PC-9 (cell line): ENCODE data around the gene TIAM2. TPM values are rescaled to one million over a fixed set of nuclear protein-coding genes. Genes with fewer than 3 reads are reported as not detected.

Experiments used
- BruUV-seq: library from RNA; stranded (reverse); fragments of 400-500 nt; replicated peaks from 2 replicates; lab custom pipeline; 2021; lab: Mats Ljungman, UMichigan
- CTCF ChIA-PET: fragments of 300-600 bp; sonication (Branson Sonifier 250); formaldehyde crosslinking; loops from one replicate; lab custom pipeline; 2022; ENCODE audit warnings: antibody characterized with exemption; lab: Charles Lee
- POLR2A ChIA-PET: fragments of 300-600 bp; sonication (Branson Sonifier 250); formaldehyde crosslinking; loops from one replicate; lab custom pipeline; 2022; ENCODE audit warnings: antibody characterized with exemption; ENCODE audit not compliant: unreplicated experiment; lab: Charles Lee
- DNase-seq, 2 experiments: peaks; one replicate each; pipeline versions ENCODE4 v3.0.0 to v3.0.0-alpha.2; 2015 to 2022; ENCODE audit warnings: mixed read lengths in 1 of 2
- H2AFZ ChIP-seq: fragments of 200-600 bp; sonication (generic); 2 replicates; pipeline ENCODE4 v1.8.1; 2017; ENCODE audit warnings: antibody characterized with exemption
- H3F3A ChIP-seq: fragments of 200-600 bp; sonication (generic); 2 replicates; pipeline ENCODE4 v1.8.1; 2017; ENCODE audit warnings: antibody characterized with exemption, mild to moderate bottlenecking, low read depth; ENCODE audit not compliant: insufficient read depth
- H3K27ac ChIP-seq: fragments of 200-600 bp; sonication (generic); 2 replicates; pipeline ENCODE4 v1.6.1; 2016; ENCODE audit warnings: mixed run types
- H3K27me3 ChIP-seq: fragments of 200-600 bp; sonication (generic); 2 replicates; pipeline ENCODE4 v1.6.1; 2016; ENCODE audit warnings: low read depth, mixed run types; ENCODE audit not compliant: insufficient read depth
- H3K36me3 ChIP-seq: fragments of 200-600 bp; sonication (generic); 2 replicates; pipeline ENCODE4 v1.6.1; 2016; ENCODE audit warnings: low read depth, mixed run types
- H3K4me1 ChIP-seq: fragments of 200-600 bp; sonication (generic); replicated peaks from 2 replicates; pipeline ENCODE4 v1.6.1; 2016; ENCODE audit warnings: mixed run types; ENCODE audit not compliant: insufficient read depth
- H3K4me2 ChIP-seq: fragments of 200-600 bp; sonication (generic); 2 replicates; pipeline ENCODE4 v1.6.1; 2017; ENCODE audit warnings: mixed run types
- H3K4me3 ChIP-seq: fragments of 200-600 bp; sonication (generic); 2 replicates; pipeline ENCODE4 v1.6.1; 2016; ENCODE audit warnings: mixed run types
- H3K79me2 ChIP-seq: fragments of 200-600 bp; sonication (generic); 2 replicates; pipeline ENCODE4 v1.6.1; 2017; ENCODE audit warnings: low read depth, mixed run types
- H3K9me2 ChIP-seq: fragments of 200-600 bp; sonication (generic); 2 replicates; pipeline ENCODE4 v1.8.1; 2017; ENCODE audit warnings: mild to moderate bottlenecking; ENCODE audit not compliant: insufficient read depth
- H3K9me3 ChIP-seq: fragments of 200-600 bp; sonication (generic); 2 replicates; pipeline ENCODE4 v1.8.1; 2016; ENCODE audit warnings: low read depth; ENCODE audit not compliant: insufficient read depth
- H4K20me1 ChIP-seq: fragments of 200-600 bp; sonication (generic); 2 replicates; pipeline ENCODE4 v1.8.1; 2017; ENCODE audit not compliant: insufficient read depth
- EZH2 ChIP-seq: fragments of 200-600 bp; sonication (generic); IDR thresholded peaks from 2 replicates; pipeline ENCODE4 v1.8.0; 2017; ENCODE audit warnings: antibody characterized with exemption, low read depth
- intact Hi-C: fragments of 100-400 bp; cut with micrococcal nuclease; formaldehyde crosslinking; loops from one replicate; pipeline ENCODE4 v1.10.0; 2022; ENCODE audit not compliant: unreplicated experiment
- total RNA-seq: library from RNA; stranded (reverse); gene quantifications from 2 replicates; pipeline ENCODE4 v1.2.3, GENCODE V29; 2021
- TF ChIP-seq, protein P1 (sequence below): fragments of 200-600 bp; sonication (generic); conservative IDR thresholded peaks from 2 replicates; pipeline ENCODE4 v1.6.1; 2017; ENCODE audit warnings: mixed run types, antibody characterized with exemption, mild to moderate bottlenecking, moderate library complexity

TIAM2 gene
- total RNA-seq, 1 experiment from 2014 or later, result 11.4 TPM

DNA sequence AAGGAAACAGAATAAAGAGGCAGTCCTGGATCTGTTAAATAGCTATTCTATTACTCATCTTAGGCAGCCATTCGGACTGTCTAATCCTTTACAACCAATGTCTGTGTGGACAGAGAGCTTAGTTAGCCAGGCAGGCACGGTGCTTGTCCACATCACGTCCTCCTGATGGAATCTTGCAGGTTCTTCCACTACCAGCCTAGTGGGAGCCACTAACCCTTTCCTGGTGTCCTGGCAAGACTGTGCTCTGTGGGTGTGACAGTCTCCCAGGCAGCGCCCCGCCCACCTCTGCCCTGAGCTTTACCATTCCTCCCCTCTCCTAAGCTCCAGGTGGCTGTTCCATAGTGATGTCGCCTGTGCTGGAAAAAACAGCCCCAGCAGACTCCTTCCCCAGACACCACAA, 190.4 kb downstream of the TIAM2 start:
- peak overlapping the region; percentile 65 for H3K4me2 ChIP-seq
- H3K4me1 ChIP-seq, result peaks cover 30% of the 10 kb centered on the region
- intact Hi-C loops, result loop anchor here (1.0 to 5.0 kb wide), 3 partner anchors 39 to 127 kb away; partner anchors contain the start of gene TFB1M

GRCh38 chr6:155186052-155186658, 191.0 kb downstream of the TIAM2 start:
- H2AFZ ChIP-seq, result peak overlapping the region; percentile 68; the same call in 1 of the 2 replicates
- H3K79me2 ChIP-seq, result no peaks in the 10 kb centered on the region
- DNase-seq, result no peak
- H3K4me3 ChIP-seq, result peak overlapping the region; percentile 16; the same call in 1 of the 2 replicates
- H3K27me3 ChIP-seq, result no peaks in the 10 kb centered on the region
- H4K20me1 ChIP-seq, result no peaks in the 10 kb centered on the region
- peak overlapping the region; percentile 65 for H3K4me2 ChIP-seq
- H3K9me2 ChIP-seq, result no peaks in the 10 kb centered on the region
- peaks cover 22% of the 10 kb centered on the region; the same call in 1 of the 2 replicates for H3F3A ChIP-seq
- CTCF ChIA-PET, result interaction anchor here (1.2 kb wide), 1 partner anchor 62 kb away, joined by 15 read pairs; no protein-coding TSS in a partner anchor
- peak overlapping the region; percentile 87 for H3K27ac ChIP-seq
- peaks cover 30% of the 10 kb centered on the region for H3K4me1 ChIP-seq
- intact Hi-C loops, result loop anchor here (5.0 kb wide), 1 partner anchor 126 kb away; the partner anchor contains the start of gene TFB1M
- no peaks in the 10 kb centered on the region for H3K9me3 ChIP-seq
- H3K36me3 ChIP-seq, result no peaks in the 10 kb centered on the region
- POLR2A ChIA-PET, result interaction anchor here (0.6 to 1.0 kb wide), 3 partner anchors 16 to 1590 kb away, joined by 5 to 51 read pairs (median 13); no protein-coding TSS in a partner anchor
- TF ChIP-seq EZH2, result no peak
- TF ChIP-seq, protein P1, sequence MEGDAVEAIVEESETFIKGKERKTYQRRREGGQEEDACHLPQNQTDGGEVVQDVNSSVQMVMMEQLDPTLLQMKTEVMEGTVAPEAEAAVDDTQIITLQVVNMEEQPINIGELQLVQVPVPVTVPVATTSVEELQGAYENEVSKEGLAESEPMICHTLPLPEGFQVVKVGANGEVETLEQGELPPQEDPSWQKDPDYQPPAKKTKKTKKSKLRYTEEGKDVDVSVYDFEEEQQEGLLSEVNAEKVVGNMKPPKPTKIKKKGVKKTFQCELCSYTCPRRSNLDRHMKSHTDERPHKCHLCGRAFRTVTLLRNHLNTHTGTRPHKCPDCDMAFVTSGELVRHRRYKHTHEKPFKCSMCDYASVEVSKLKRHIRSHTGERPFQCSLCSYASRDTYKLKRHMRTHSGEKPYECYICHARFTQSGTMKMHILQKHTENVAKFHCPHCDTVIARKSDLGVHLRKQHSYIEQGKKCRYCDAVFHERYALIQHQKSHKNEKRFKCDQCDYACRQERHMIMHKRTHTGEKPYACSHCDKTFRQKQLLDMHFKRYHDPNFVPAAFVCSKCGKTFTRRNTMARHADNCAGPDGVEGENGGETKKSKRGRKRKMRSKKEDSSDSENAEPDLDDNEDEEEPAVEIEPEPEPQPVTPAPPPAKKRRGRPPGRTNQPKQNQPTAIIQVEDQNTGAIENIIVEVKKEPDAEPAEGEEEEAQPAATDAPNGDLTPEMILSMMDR, result no peak
- BruUV-seq, result TSS peak; percentile 85

More for the DNA sequence above, 190.4 kb downstream of the TIAM2 start:
- H3K27ac ChIP-seq, result peak overlapping the region; percentile 87
- TF ChIP-seq, protein P1, result no peak
- no peak for TF ChIP-seq EZH2
- H3K27me3 ChIP-seq, result no peaks in the 10 kb centered on the region
- ChIA-PET POLR2A (interaction anchor here (0.6 to 1.0 kb wide), 6 partner anchors 12 to 1591 kb away, joined by 3 to 51 read pairs (median 9); no protein-coding TSS in a partner anchor), CTCF (interaction anchor here (1.2 kb wide), 1 partner anchor 63 kb away, joined by 15 read pairs; no protein-coding TSS in a partner anchor)
- no peaks in the 10 kb centered on the region for H4K20me1 ChIP-seq
- peaks cover 22% of the 10 kb centered on the region; the same call in 1 of the 2 replicates for H3F3A ChIP-seq
- H3K9me3 ChIP-seq, result no peaks in the 10 kb centered on the region
- BruUV-seq, result no TSS peak
- no peaks in the 10 kb centered on the region for H3K9me2 ChIP-seq
- no peaks in the 10 kb centered on the region for H3K36me3 ChIP-seq
- H3K79me2 ChIP-seq, result no peaks in the 10 kb centered on the region
- peak overlapping the region; percentile 16; the same call in 1 of the 2 replicates for H3K4me3 ChIP-seq
- peak; percentile 85 to 97 for DNase-seq
- H2AFZ ChIP-seq, result peak overlapping the region; percentile 68; the same call in 1 of the 2 replicates

- Histone ChIP-seq H3K36me3 (no peaks in the 10 kb centered on the region), H3K27ac (no peak overlapping the region), H3K79me2 (no peaks in the 10 kb centered on the region), H3K9me2 (no peaks in the 10 kb centered on the region), H3K4me3 (no peak overlapping the region), H3K4me1 (peaks cover 30% of the 10 kb centered on the region), H3K9me3 (no peaks in the 10 kb centered on the region), H3K27me3 (no peaks in the 10 kb centered on the region), H4K20me1 (no peaks in the 10 kb centered on the region), H2AFZ (no peak overlapping the region), H3K4me2 (no peak overlapping the region), H3F3A (peaks cover 22% of the 10 kb centered on the region; the same call in 1 of the 2 replicates)
- TF ChIP-seq EZH2, result no peak
- TF ChIP-seq, protein P1, result no peak
- ChIA-PET CTCF (no interaction called here), POLR2A (no interaction called here)
- BruUV-seq, result no TSS peak
- intact Hi-C loops, result loop anchor here (5.0 kb wide), 1 partner anchor 125 kb away; the partner anchor contains the start of gene TFB1M
- no peak for DNase-seq
Observed at GRCh38 chr6:155187106-155187505, 192.0 kb downstream of the TIAM2 start.
